ENCODE results near the gene OPA3.
A peak's percentile ranks its signal among the peaks of the same experiment; 100 is the strongest.

OPA3 gene

DNA sequence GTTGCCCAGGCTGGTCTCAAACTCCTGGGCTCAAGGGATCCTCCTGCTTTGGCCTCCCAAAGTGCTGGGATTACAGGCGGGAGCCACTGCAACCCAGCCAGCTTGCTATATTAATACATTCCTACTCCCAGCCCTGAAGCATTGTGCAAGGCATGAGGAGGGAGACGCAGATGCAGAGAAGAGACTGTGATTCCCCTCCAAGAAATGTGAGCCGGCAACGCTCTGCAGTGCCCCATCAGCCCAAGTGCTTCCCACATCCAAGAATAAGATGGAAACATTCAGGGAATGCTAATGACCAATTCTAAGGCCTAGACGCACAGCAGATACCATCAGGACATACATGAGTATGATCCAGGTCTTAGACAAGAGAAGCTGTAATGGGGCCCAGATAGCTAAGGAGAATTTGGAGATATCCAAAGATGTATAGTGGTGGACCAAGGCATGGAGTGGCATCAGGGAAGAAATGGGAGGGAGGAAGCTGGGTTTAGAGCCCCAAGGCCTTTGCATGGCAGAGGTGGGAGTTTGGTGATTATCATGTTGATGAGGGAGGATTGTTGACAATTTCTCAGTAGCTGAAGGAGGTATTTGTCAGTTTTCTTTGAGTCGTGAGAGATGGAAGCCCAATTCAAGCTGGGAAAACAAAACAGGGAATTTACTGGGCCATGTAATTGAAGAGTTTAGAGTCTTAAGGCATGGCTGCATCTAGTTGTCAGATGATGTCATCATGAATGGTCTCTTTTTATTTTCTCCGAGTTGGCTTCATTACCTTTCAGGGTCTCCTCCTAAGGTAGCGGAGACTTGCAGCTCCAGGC lies 83.5 kb downstream of the OPA3 start:
- DNase-seq, result no peak

DNA sequence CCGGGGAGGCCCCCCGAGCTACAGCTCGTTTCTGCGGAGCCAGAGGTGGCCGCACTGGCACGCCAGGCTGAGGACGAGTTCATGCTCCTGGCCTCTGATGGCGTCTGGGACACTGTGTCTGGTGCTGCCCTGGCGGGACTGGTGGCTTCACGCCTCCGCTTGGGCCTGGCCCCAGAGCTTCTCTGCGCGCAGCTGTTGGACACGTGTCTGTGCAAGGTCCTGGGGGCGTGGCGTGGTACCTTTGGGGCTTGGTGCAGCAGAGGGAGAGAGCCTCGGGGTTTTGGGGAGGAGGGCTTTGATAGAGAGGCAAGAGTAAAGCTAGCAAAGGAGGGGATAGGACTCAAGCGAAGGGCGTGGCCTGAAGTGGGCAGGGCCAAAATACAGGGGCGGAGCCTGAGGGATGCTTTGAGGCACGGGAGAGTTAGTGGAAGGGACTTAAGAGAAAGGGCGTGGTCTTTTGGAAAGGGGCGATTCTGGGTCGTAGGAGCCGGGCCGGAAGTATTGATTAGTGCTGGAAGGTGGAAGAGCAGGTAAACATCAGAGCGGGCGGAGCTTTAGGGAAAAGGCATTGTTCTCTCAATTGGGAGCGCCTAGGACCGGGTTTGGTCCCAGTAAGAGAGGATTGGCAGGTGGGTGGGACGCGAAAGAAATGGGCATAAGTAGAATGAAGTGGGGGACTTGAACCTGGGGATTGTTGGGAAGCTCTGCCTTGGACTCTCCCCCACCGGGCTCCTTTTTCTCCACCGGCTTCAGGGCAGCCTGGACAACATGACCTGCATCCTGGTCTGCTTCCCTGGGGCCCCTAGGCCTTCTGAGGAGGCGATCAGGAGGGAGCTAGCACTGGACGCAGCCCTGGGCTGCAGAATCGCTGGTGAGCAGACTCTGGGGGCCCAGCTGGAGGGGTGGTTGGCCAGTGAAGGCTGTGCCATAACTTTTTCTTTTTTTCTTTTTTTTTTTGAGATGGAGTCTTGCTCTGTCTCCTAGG lies 85.1 kb downstream of the OPA3 start:
- peak in 1 of 2 experiments; percentile 56 for DNase-seq

DNA sequence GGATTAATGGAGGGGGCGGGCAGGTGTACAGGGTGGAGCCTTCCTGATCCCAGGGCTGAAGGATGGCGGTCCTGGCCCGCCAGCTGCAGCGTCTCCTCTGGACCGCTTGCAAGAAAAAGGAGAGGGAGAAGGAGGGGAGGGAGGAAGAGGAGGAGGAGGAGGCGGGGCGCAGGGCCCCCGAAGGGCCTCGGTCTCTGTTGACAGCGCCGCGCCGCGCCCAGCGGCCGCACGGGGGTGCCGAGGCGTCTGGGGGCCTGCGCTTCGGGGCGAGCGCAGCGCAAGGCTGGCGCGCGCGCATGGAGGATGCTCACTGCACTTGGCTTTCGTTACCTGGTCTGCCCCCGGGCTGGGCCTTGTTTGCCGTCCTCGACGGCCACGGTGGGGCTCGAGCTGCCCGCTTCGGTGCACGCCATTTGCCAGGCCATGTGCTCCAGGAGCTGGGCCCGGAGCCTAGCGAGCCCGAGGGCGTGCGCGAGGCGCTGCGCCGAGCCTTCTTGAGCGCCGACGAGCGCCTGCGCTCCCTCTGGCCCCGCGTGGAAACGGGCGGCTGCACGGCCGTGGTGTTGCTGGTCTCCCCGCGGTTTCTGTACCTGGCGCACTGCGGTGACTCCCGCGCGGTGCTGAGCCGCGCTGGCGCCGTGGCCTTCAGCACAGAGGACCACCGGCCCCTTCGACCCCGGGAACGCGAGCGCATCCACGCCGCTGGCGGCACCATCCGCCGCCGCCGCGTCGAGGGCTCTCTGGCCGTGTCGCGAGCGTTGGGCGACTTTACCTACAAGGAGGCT lies 86.0 kb downstream of the OPA3 start, which contains the start of gene PPM1N:
TSS of gene PPM1N (plus strand) at position 33 of the 785 bp plus-strand sequence. CDS start at position 63, 30 bp downstream.
- DNase-seq, result peak; percentile 83 to 91

DNA sequence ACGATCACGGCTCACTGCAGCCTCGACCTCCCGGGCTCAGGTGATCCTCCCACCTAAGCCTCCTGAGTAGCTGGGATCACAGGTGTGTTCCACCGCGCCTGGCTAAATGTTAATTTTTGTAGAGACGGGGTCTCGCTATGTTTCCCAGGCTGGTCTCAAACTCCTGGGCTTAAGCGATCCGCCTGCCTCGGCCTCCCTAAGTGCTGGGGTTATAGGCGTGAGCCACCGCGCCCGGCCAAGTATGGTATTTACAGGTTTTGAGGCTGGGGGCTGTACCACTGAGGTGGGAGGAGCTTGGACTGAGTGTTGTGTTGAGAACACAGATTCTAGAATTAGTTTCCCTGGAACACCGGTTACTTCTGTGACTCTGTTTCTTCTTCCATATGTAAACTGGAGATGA lies 86.8 kb downstream of the OPA3 start:
- DNase-seq, result peak in 1 of 2 experiments; percentile 12

DNA sequence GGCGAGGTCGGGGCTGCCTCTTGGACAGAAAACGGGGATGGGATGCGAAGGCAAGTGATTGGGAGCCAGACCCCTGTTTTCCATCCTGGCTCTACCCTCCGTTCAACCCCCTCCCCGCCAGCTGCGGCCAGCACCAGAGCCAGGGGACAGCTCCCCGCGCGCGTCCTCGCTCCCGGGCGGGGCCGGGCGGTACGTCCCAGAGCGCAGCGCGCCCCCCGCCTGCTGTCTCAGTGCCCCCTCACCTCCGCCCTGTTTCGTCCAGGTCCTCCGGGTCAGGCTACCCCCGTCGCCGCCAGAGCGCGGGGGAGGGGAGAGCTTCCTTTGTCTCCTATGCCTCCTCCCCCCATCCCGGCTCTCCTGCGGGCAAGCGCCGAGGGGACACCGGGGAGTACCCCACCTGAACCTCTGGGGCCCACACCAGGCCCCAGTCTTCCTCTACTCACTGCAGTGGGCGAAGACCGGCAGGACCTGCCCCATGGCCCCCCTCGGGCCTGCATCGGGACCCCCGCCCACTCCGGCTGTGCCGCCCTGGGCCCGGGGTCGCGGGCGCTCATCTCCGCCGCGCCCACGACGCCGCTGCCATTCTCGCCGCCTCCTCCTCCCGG lies 88.2 kb downstream of the OPA3 start:
- DNase-seq, result peak in 1 of 2 experiments; percentile 40

DNA sequence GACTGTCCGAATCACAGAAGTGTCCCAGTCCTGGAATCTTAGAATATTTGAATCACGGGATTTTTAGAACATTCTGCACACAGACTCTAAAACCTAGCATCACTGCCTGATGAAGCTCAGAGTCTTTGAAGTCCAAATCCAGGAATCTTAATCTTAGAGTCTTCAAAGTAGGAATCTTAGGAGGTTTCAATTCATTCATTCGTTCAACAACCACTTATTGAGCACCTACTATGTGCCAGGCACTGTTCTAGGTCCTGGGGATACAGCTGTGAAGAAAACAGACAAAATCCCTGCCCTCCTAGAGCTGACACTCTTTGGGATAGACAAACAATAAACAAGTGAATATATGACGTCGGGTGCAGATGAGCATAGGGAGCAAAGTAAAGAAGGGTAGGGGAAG lies 89.4 kb downstream of the OPA3 start:
- DNase-seq, result no peak

DNA sequence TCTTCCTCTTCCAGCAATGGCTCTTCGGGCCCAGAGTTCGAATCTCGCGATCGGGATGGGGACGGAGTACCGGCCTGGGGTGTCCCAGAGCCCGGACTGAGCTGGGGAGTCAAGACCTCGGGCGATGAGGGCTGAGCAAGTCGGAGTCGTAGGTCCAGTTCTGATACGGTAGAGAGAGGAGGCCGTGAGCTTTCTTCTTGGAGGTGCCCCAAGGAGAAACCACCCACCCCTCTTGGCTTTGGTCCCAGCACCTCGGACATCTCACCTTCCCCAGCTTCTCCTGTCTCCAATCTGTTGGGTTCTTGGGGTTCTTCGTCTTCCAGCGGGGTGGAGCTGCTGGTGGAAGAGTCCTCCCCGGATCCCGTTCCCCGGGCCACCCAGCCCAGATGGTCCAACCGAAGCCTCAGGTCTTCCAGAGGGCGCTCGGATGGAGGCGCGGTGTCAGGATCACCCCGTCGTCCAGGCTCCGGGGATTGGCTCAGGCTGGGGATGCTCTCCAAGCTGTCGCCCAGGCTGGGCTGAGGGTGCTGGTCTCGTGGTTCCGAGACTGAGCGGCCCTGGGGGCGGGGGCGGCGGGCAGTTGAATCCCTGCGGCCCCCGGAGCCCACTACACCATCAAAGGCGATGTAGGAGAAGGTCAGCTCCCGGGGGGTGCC lies 90.2 kb downstream of the OPA3 start:
- no peak for DNase-seq

DNA sequence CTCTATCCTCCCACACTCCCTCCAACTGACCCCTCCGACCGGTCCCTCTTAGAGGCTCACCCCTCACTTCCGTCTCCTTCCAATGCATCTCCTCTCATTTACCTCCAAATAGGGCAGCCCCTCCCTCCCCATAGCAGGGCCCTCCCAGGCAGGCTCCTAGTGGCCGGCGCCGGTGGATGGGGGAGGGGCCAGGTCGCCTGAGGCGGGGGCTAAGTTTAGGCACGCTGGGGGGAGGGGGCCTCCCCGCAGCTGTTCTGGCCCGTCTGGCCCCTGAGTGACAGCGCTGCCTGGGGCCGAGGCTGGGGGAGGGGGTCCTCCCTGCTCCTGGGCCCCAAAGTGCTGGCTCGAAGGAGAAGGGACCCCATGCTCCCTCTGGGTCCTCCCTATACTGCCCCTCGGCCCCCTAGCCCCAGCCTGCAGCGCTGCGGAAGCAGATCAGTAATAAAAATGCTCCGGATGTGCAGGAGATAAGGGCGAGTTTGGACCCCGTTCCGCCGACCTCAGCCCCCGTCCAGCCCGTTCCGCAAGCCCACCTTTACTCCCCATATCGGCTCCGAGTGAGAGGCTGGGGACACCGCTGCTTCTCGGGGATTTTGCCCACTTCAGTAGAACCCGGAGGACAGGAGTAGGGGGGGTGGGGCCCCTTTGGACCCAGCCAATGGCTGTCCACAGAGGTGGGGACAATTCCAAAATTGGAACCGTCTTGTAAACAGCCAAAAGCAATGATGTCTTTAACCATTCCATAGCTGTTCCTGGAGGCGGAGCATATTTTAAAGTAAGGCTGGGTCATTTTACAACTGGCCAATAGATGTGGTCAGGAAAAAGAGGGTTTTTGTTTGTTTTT lies 91.8 kb downstream of the OPA3 start:
- peak; percentile 17 to 43 for DNase-seq

DNA sequence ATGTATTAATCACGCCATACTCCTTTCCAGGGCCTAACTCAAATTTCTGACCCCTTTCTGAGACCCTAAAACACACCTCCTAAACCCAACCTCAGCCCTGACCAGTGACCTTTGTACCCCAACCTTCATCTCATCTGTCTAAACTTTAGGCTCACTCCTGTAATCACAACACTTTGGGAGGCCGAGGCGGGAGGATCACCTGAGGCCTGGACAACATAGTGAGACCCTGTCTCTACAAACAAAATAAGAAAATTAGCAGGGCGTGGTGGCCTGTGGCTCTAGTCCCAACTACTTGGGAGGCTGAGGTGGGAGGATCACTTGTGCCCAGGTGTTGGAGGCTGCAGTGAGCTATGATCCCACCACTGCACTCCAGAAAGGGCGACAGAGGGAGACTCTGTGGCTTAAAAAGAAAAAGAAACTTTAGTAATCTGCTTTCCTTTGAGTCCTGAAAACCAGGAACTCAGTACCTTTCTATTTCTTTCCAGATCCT lies 92.4 kb downstream of the OPA3 start:
- DNase-seq, result no peak

DNA sequence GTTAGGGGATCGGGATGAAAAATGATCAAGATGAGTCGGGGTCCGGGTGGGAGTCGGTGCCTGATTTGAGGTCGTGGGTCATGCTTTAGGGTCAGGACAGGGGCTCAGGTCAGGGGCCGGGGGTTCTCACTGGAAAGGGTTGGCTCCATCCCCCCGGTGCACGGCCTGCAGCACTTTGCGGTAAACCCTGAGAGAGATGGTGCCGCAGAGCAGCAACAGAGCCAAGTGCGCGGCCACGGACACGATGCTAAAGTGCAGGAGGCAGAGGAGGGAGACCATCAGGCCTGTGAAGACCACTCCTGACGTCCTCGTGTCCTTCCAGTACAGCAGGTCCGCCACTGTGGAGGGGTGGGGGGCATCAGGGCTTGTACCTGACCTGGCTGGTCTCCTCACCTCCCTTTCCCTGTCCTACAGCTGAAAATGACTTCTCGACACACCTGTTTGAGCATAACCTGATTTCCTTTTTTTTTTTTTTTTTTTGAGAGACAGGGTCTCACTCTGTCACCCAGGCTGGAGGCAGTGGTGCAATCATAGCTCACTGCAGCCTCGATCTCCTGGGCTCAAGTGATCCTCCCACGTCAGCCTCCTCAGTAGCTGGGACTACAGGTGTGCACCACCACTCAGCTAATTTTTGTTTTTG lies 95.3 kb downstream of the OPA3 start:
- DNase-seq, result no peak

DNA sequence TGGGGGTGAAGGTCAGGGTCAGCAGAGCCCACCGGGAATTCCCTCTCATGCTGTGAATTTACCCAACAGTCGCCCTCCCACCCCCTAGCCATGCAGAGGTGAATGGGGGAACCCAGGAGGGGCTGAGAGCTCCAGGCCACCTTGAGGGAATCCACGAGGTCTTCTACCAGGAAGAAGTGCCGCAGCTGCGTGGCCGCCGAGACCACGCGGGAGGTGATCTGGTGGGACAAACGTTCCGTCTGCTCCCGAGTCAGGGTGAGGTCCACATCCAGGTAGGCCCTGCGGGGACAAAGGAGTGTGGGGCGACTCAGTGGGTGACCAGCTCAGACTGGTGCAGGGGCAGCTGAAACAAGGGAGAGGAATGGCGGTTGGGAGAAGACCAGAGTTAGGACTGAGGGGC lies 95.9 kb downstream of the OPA3 start:
- no peak for DNase-seq

DNA sequence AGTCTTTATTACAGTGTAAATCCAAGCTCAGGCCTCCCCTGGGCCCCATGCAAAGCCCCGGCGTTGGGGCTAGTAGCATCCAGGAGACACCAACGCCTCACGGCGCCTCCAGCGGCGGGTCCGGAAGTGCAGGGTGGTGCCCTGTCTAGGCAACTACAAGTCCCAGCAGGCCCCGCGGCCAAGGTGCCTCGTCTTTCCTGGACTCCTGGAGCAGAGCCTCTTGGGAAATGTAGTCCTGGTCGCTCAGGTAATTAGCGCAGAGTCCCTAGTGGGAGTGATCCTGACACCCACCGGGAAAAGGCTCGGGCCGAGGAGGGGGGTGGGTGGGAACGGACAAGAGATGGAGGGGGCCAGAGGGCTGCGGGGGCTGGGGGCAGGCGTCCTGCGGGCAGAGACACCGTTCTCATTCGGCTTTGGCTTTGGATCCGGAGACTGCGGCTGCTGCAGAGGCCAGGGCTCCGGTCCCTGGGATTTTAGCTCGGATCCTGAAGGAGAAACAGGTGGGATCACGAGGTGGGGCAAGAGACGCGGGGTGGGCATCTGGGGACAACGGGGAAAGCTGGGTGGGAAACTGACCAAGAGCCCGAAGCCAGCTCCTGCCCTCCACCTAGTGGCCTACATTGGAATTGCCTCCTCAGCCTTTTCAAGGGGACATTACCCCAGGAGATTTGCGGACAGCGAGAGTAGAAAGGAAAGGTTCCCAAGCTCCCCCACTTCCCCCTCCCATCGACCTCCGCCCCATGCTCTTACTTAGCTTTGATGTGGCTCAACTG lies 99.1 kb downstream of the OPA3 start:
- peak; percentile 93 to 96 for DNase-seq

DNA sequence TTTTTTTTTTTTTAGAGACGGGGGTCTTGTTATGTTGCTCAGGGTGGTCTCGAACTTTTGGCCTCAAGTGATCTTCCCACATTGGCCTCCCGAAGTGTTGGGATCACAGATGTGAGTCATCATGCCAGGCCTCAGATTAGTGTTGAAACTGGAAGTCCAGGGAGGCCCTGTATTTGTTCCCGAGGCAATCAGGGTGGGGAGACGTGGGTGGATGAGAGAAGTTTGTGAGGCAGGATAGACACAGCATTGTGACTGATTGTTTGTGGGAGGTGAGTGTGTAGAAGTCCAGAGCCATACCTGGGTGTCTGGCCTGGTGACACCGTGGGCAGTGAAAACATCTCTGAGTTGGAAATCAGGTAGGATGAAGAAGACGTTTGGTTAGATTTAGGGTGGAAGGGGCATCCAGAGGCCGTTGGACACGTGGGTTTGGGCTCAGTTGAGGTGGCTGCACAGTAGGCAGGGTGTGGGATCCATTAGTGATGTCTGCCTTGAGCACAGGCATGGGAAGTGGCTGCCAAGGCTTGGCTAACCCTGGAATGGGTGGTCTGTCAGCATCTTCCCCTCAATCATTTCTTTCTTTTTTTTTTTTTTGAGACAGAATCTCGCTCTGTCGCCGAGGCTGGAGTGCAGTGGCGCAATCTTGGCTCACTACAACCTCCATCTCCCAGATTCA lies 100.2 kb downstream of the OPA3 start:
- no peak for DNase-seq

DNA sequence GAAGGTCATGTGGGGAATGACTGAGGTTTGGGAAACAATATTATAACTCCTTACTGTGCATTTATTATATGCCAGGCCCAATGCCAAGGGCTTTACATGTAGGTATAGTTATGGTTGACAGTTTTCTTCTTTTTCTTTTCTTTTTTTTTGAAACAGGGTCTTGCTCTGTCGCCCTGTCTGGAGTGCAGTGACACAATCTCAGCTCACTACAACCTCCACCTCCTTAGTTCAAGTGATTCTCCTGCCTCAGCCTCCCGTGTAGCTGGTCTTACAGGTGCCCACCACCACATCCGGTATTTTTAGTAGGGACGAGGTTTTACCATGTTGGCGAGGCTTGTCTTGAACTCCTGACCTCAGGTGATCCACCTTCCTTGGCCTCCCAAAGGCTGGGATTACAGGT lies 101.6 kb downstream of the OPA3 start:
- no peak for DNase-seq

DNA sequence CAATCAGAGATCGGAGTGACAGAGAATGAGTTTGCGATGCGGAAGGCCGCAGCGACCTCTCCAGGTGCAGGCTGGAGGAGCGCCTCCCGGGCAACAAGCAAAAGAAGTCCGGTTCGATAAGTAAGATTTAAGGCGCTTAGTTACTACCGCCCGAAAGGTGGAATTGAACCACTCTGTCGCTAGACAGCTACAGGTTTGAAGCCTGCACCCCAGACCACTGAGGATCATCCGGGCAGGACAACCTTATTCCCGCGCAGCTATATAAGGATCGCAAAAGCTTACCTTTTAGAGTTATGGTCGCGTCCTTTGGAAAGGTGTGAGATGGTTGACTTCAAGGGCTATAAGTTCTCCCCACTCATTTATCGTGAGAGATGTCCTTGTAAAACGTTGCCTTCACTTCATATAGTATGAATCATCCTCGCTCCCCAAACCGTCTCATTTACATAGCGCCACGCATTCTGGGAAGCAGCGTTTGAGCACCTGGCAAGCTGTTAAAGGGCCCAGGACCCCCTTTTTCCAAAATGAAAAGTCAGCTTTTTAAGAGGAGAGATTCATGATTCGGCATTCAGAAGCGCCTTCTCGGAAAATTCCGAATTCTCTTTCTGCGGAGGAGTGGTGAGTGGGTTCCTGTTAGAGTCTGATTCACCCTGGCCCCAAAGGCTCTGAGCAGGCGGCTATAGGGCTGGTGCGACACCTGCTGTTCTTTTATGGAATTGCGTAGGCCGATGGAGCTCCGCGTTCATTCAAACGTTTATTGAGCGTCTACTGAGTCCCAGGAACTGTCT lies 106.0 kb downstream of the OPA3 start:
- DNase-seq, result peak; percentile 76 to 93

DNA sequence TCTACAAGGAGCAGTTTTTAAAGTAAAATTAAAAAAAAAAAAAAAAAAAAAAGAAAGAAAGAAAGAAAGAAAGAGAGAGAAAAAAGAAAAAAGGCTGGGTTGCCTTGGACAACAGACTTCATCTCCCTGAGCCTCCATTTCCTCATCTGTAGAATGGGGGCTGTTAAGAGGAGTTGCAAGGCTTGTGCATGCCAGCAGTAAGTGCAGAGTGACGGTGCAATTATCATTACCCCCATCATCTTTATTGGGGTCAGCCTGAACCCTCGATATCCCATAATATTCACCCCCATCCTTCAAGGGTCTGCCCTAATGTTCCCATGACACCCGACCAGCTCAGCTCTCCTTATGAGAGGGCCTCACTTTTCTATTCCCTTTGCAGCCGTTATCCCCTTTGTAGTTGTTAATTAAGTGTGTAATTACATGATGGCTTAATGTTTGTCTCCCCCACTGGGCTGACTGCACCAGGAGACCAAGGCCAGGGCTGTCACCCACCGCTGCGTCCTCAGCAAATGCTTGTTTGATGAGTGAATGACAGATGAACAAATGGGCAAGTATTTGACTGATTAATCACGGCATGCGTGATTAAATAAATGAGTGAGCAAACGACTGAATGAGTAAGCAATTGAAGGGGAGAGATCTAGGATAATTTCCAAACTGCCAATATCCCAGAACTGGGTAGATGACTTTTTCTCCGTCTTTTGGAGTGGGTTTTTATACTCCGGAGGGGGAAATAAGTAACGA lies 106.7 kb downstream of the OPA3 start:
- DNase-seq, result peak in 1 of 2 experiments; percentile 43
